ENCODE measurements around the gene SLC18B1.

SLC18B1 gene

DNA sequence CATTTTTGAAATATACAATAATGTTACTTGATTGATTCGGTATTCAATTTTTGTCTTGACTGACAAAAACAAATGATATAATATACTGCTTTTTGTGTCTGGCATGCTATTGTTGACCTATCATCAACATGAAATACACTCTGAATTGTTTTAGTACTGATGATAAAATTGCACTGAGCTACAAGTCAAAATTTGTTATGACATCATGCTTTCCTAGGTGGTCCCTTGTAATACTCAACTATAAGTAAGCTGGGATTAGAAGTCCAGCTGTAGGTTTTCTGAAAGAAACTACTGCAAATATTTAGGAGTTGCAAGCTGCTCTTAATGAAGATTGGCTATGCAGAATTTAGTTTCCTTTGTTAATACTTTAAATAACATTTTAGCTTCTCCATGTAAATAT, 32.9 kb downstream of the SLC18B1 start:
- TF ChIP-seq SIN3A (IDR thresholded peaks at IDR 0.05; ENCODE audit: borderline replicate concordance, insufficient read depth, low read length), result no peak
- TF ChIP-seq TAF1 (IDR thresholded peaks at IDR 0.05; ENCODE audit: borderline replicate concordance, insufficient read depth, low read length), result no peak
- TF ChIP-seq, protein P1, sequence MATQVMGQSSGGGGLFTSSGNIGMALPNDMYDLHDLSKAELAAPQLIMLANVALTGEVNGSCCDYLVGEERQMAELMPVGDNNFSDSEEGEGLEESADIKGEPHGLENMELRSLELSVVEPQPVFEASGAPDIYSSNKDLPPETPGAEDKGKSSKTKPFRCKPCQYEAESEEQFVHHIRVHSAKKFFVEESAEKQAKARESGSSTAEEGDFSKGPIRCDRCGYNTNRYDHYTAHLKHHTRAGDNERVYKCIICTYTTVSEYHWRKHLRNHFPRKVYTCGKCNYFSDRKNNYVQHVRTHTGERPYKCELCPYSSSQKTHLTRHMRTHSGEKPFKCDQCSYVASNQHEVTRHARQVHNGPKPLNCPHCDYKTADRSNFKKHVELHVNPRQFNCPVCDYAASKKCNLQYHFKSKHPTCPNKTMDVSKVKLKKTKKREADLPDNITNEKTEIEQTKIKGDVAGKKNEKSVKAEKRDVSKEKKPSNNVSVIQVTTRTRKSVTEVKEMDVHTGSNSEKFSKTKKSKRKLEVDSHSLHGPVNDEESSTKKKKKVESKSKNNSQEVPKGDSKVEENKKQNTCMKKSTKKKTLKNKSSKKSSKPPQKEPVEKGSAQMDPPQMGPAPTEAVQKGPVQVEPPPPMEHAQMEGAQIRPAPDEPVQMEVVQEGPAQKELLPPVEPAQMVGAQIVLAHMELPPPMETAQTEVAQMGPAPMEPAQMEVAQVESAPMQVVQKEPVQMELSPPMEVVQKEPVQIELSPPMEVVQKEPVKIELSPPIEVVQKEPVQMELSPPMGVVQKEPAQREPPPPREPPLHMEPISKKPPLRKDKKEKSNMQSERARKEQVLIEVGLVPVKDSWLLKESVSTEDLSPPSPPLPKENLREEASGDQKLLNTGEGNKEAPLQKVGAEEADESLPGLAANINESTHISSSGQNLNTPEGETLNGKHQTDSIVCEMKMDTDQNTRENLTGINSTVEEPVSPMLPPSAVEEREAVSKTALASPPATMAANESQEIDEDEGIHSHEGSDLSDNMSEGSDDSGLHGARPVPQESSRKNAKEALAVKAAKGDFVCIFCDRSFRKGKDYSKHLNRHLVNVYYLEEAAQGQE (IDR thresholded peaks at IDR 0.05; ENCODE audit: insufficient read depth in 1 of 2, low read depth in 2 of 2, low read length in 2 of 2), result no peak
- no peak for TF ChIP-seq FOXP2 (optimal IDR thresholded peaks at IDR 0.05; ENCODE audit: borderline replicate concordance, extremely low read depth, extremely low read length, insufficient read depth)
- TF ChIP-seq POLR2AphosphoS5 (IDR thresholded peaks at IDR 0.05; ENCODE audit: low read depth, low read length), result no peak

DNA sequence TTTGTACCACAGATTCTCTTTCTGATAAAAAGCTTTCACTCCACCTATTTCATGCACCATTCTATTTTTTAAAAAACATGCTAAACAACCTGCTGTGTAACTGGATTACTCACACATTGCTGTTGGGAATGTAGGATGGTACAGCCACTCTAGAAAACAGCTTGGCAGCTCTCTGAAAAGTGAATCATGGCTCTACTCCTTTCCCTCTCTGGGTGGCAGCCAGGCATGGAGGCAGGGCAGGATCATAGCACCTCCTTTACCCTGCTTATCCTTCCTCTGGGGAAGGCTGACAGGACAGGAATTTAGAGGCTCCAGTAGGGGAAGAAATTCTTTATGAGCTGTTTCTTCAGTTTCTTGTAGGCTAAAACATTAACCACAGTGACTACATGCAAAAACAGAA, 34.1 kb downstream of the SLC18B1 start:
- no peak for TF ChIP-seq TAF1 (IDR thresholded peaks at IDR 0.05; ENCODE audit: borderline replicate concordance, insufficient read depth, low read length)
- TF ChIP-seq POLR2AphosphoS5 (IDR thresholded peaks at IDR 0.05; ENCODE audit: low read depth, low read length), result no peak
- no peak for TF ChIP-seq SIN3A (IDR thresholded peaks at IDR 0.05; ENCODE audit: borderline replicate concordance, insufficient read depth, low read length)
- no peak for TF ChIP-seq FOXP2 (optimal IDR thresholded peaks at IDR 0.05; ENCODE audit: borderline replicate concordance, extremely low read depth, extremely low read length, insufficient read depth)
- TF ChIP-seq, protein P1 (IDR thresholded peaks at IDR 0.05; ENCODE audit: insufficient read depth in 1 of 2, low read depth in 2 of 2, low read length in 2 of 2), result no peak

DNA sequence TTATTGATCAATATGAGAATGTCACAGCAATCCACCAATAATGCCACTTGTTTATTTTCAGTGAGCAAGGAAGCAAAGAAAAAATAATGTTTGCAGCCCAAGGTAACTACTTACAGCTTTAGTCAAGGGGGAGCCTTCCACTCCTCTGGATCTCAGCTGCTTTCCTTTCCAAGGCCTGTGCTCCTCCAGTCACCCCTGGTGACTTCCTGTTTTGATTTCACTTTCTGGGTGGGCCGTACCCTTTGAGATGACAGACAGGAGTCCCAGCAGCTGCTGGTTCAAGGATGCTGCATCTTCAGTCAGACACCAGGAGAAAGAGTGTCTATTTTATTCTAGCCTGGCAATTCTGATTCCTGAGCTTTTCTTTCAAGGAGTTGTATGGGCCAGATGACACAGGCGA, 35.2 kb downstream of the SLC18B1 start:
- TF ChIP-seq, protein P1 (IDR thresholded peaks at IDR 0.05; ENCODE audit: insufficient read depth in 1 of 2, low read depth in 2 of 2, low read length in 2 of 2), result no peak
- TF ChIP-seq FOXP2 (optimal IDR thresholded peaks at IDR 0.05; ENCODE audit: borderline replicate concordance, extremely low read depth, extremely low read length, insufficient read depth) (no peak), SIN3A (IDR thresholded peaks at IDR 0.05; ENCODE audit: borderline replicate concordance, insufficient read depth, low read length) (no peak), TAF1 (IDR thresholded peaks at IDR 0.05; ENCODE audit: borderline replicate concordance, insufficient read depth, low read length) (no peak), POLR2AphosphoS5 (IDR thresholded peaks at IDR 0.05; ENCODE audit: low read depth, low read length) (no peak)

DNA sequence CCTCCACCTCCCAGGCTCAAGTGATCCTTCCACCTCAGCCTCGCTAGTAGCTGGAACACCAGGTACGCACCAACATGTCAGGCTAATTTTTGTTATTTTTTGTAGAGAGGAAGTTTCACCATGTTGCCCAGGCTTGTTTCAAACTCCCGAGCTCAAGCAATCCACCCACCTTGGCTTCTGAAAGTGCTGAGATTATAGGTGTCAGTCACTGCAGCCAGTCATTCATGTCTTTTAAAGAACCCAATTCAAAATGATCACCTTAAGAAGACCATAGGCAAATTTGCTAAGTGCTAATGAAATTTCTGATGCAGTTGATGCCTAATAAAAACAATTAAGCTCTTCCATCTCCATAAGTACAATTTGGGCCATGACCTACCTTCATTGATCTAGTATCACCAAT, 38.2 kb downstream of the SLC18B1 start:
- TF ChIP-seq POLR2AphosphoS5 (IDR thresholded peaks at IDR 0.05; ENCODE audit: low read depth, low read length) (no peak), SIN3A (IDR thresholded peaks at IDR 0.05; ENCODE audit: borderline replicate concordance, insufficient read depth, low read length) (no peak), FOXP2 (optimal IDR thresholded peaks at IDR 0.05; ENCODE audit: borderline replicate concordance, extremely low read depth, extremely low read length, insufficient read depth) (no peak), TAF1 (IDR thresholded peaks at IDR 0.05; ENCODE audit: borderline replicate concordance, insufficient read depth, low read length) (no peak)
- TF ChIP-seq, protein P1 (IDR thresholded peaks at IDR 0.05; ENCODE audit: insufficient read depth in 1 of 2, low read depth in 2 of 2, low read length in 2 of 2), result no peak

DNA sequence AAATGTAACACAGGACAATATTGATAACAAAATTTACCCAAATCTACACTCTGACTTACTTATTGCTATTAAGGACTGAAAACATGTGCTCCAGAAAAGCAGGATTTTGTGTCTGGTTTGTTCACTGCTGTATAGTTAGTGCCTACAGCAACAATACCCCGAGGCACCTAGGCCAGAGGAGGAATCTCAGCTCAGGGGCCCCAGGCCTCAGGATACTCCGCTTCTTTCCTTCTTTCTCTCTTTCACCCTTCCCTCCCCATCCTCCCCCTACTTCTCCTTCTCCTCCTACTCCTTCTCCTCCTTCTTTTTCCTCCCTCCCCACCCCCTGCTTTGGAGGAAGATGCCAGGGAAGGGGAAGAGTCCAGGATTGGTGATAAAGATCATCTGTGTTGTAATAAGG, 39.7 kb downstream of the SLC18B1 start:
- no peak for TF ChIP-seq POLR2AphosphoS5 (IDR thresholded peaks at IDR 0.05; ENCODE audit: low read depth, low read length)
- TF ChIP-seq TAF1 (IDR thresholded peaks at IDR 0.05; ENCODE audit: borderline replicate concordance, insufficient read depth, low read length), result no peak
- TF ChIP-seq FOXP2 (optimal IDR thresholded peaks at IDR 0.05; ENCODE audit: borderline replicate concordance, extremely low read depth, extremely low read length, insufficient read depth), result no peak
- TF ChIP-seq SIN3A (IDR thresholded peaks at IDR 0.05; ENCODE audit: borderline replicate concordance, insufficient read depth, low read length), result no peak
- TF ChIP-seq, protein P1 (IDR thresholded peaks at IDR 0.05; ENCODE audit: insufficient read depth in 1 of 2, low read depth in 2 of 2, low read length in 2 of 2), result no peak

All from PFSK-1 (cell line).